Mesodermal cell (in vitro differentiated cells): ENCODE data around the gene HRC.
A peak's percentile ranks its signal among the peaks of the same experiment; 100 is the strongest.

Experiments used
- H3K27ac ChIP-seq: 2 replicates; pipeline ENCODE4 v1.7.0; 2013; ENCODE audit warnings: mild to moderate bottlenecking, low read depth, low read length, moderate library complexity; ENCODE audit not compliant: severe bottlenecking
- H3K36me3 ChIP-seq: 2 replicates; pipeline ENCODE4 v1.7.1; 2013; ENCODE audit warnings: mild to moderate bottlenecking, low read length, moderate library complexity; ENCODE audit not compliant: control insufficient read depth, insufficient read depth
- H3K4me1 ChIP-seq: one replicate; pipeline ENCODE4 v1.7.1; 2013; ENCODE audit warnings: mild to moderate bottlenecking, low read length; ENCODE audit not compliant: insufficient read depth, control insufficient read depth, poor library complexity, severe bottlenecking
- H3K4me3 ChIP-seq: 2 replicates; pipeline ENCODE4 v1.7.0; 2013; ENCODE audit warnings: low read length, control low read depth, mild to moderate bottlenecking; ENCODE audit not compliant: insufficient read depth, poor library complexity, severe bottlenecking; ENCODE audit errors: extremely low read depth
- H3K9me3 ChIP-seq: 2 replicates; pipeline ENCODE4 v1.7.1; 2013; ENCODE audit warnings: mild to moderate bottlenecking, low read length, moderate library complexity; ENCODE audit not compliant: control insufficient read depth
- WGBS, 2 experiments: methylation state at CpG; one replicate each; pipeline ENCODE4 v1.1.5; 2013; ENCODE audit warnings: missing lambda C conversion rate in 2 of 2; ENCODE audit not compliant: insufficient coverage in 2 of 2; 5-methylcytosine and 5-hydroxymethylcytosine counted together

HRC gene

DNA sequence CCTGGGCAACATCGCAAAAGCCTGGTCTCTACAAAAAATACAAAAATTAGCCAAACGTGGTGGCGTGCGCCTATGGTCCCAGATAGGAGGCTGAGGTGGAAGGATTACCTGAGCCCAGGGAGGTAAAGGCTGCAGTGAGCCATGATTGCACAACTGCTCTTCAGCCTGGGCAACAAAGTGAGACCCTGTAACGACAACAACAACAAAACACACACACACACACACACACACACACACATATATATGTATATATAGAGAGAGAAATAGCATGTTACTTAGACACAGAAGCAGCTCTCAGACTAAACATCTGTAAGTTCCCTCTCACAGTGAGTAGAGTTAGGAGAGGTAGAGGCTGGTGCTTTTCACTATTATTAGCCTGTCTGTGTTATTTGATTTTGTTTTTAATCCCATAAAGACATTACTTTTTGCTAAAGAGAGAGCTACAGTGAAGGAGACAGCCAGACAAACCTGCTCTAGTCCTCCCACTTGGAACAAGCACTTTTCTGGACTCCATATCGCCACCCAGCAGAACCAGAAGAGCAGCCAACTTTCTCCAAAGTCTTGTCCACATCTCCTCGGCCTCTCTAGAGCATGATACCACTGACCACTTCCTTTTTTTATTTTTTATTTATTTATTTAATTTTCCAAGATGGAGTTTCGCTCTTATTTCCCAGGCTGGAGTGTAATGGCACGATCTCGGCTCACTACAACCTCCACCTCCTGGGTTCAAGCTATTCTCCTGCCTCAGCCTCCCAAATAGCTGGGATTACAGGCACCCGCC is 43.8 kb downstream of the HRC start:
- Histone ChIP-seq H3K27ac (peak overlapping the region; percentile 1), H3K9me3 (no peaks in the 10 kb centered on the region), H3K36me3 (peaks cover 39% of the 10 kb centered on the region), H3K4me3 (no peak overlapping the region), H3K4me1 (peaks cover 30% of the 10 kb centered on the region)
- WGBS, 2 experiments = 94 to 96% methylated on average over 7 to 9 of the region's 11 CpGs

DNA sequence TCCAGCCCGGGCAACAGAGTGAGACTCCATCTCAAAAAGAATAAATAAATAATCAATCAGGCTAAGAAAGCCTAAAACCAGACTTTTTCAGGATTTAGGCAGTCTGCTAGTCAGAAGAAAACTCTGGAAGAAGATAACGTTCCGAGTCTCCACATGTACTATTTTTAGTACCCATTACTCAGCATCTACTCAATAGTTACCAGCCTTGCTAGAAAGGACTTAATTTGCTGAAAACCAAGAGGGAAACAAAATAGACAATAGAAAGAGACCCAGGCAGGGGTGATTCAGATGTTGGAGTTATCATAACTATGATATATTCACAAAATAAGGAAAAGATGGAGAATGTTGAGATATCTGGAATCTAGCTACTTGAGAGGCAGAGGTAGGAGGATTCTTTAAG is 44.6 kb downstream of the HRC start:
- peak overlapping the region; percentile 1 for H3K27ac ChIP-seq
- H3K36me3 ChIP-seq = peaks cover 44% of the 10 kb centered on the region
- no peak overlapping the region for H3K4me3 ChIP-seq
- no peaks in the 10 kb centered on the region for H3K9me3 ChIP-seq
- peaks cover 30% of the 10 kb centered on the region for H3K4me1 ChIP-seq
- WGBS, 2 experiments = 76% methylated on average over 2 of the region's 3 CpGs; no CpG with 5 or more reads in 1 of the 2 experiments

DNA sequence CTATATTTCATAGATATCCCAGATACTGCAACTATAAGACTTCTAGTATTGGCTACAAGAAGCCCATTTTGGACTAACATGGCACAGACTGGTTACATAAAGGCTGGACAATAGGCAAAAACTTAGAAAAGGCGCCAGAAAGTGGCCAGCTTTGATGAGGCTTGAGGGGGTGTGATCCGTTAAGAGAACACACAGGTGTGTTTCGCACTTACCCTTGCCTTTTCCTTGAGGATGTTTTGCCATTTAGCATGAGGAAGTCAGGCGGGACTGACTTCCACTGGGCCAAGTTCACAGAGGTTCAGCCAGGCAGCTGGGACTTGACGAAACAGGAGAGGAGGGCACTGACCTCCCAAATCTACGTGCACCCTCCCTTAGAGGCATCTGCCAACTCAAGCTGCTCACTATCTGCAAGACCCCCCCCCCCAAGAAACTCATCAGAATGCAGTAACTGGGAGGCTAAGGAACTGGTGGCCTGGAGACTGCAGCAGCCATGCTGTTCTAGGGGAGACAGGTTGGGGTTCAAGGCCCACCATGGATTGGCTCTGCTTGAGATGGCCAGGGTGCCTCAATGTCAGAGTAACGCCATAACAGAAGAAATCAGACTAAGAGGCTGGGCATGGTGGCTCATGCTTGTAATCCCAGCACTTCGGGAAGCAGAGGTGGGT is 45.5 kb downstream of the HRC start:
- 95 to 97% methylated on average over 5 to 7 of the region's 8 CpGs for WGBS, 2 experiments

DNA sequence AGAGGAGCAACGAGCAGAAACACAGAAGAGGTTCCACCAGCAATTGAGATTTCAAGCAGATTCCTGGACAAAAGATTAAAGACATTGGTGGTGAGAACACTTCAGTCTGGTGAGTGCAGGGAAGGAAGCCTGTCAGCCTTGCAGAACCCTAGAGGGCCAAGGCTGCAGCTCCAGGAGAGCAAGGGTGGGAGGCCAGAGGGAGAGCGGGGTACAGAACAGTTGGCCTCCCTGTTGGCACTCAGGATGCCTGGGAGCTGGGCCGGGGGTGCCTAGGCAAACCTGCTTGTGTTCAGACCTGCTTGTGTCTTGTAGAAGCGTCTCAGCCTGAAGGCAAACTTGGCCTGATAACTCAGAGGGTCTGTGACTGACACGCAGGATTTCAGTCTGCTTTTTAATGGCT is 46.1 kb downstream of the HRC start:
- H3K4me1 ChIP-seq = peaks cover 30% of the 10 kb centered on the region
- peaks cover 58% of the 10 kb centered on the region for H3K36me3 ChIP-seq
- peak overlapping the region; percentile 33 for H3K27ac ChIP-seq
- no peak overlapping the region for H3K4me3 ChIP-seq
- no peaks in the 10 kb centered on the region for H3K9me3 ChIP-seq
- 91 to 96% methylated on average over 5 of the region's 5 CpGs for WGBS, 2 experiments

More for the DNA sequence above, 45.5 kb downstream of the HRC start:
- Histone ChIP-seq H3K36me3 (peaks cover 52% of the 10 kb centered on the region), H3K9me3 (no peaks in the 10 kb centered on the region), H3K27ac (peak overlapping the region; percentile 24), H3K4me3 (no peak overlapping the region), H3K4me1 (peaks cover 30% of the 10 kb centered on the region)

DNA sequence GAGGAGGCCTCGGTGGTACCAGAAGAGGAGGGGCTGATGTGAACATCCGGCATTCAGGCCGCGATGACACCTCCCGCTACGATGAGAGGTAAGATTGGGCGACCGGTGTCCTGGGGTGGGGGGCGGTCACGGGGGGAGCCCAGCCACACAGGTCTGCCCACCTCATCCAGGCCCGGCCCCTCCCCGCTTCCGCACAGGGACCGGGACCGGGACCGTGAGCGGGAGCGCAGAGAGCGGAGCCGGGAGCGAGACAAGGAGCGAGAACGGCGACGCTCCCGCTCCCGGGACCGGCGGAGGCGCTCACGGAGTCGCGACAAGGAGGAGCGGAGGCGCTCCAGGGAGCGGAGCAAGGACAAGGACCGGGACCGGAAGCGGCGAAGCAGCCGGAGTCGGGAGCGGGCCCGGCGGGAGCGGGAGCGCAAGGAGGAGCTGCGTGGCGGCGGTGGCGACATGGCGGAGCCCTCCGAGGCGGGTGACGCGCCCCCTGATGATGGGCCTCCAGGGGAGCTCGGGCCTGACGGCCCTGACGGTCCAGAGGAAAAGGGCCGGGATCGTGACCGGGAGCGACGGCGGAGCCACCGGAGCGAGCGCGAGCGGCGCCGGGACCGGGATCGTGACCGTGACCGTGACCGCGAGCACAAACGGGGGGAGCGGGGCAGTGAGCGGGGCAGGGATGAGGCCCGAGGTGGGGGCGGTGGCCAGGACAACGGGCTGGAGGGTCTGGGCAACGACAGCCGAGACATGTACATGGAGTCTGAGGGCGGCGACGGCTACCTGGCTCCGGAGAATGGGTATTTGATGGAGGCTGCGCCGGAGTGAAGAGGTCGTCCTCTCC is 47.4 kb downstream of the HRC start:
- H3K9me3 ChIP-seq = no peaks in the 10 kb centered on the region

DNA sequence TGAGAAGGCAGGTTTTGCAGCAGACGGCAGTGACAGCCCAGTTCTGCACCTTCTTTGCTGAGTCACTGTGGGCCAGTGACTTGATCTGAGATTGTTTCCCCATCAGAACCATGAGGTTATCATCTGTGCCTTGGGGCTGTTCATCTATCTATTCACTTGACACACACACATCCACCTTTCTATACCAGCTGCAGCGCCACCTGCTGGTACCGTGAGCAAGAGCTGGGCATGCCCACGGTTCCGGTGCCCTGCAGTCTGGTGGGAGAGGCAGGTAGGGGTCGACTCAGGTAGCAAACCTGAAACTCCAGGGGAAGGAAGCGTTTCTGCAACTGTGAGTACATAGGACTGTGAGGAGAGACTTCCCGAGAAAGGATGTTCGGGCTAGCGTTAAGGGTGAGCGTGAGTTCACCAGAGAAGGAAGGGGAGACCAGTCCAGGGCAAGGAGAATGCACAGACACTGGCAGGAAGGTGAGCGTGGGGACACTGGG is 48.5 kb downstream of the HRC start:
- H3K4me3 ChIP-seq = no peak overlapping the region
- H3K4me1 ChIP-seq = peaks cover 26% of the 10 kb centered on the region
- H3K9me3 ChIP-seq = no peaks in the 10 kb centered on the region
- H3K27ac ChIP-seq = peak overlapping the region; percentile 23
- H3K36me3 ChIP-seq = peaks cover 79% of the 10 kb centered on the region
- WGBS, 2 experiments = 77 to 84% methylated on average over 11 to 12 of the region's 12 CpGs

More for the DNA sequence above, 47.4 kb downstream of the HRC start:
- Histone ChIP-seq H3K4me1 (peaks cover 26% of the 10 kb centered on the region), H3K36me3 (peaks cover 70% of the 10 kb centered on the region), H3K27ac (no peak overlapping the region), H3K4me3 (no peak overlapping the region)
- 95 to 97% methylated on average over 90 to 91 of the region's 93 CpGs for WGBS, 2 experiments

DNA sequence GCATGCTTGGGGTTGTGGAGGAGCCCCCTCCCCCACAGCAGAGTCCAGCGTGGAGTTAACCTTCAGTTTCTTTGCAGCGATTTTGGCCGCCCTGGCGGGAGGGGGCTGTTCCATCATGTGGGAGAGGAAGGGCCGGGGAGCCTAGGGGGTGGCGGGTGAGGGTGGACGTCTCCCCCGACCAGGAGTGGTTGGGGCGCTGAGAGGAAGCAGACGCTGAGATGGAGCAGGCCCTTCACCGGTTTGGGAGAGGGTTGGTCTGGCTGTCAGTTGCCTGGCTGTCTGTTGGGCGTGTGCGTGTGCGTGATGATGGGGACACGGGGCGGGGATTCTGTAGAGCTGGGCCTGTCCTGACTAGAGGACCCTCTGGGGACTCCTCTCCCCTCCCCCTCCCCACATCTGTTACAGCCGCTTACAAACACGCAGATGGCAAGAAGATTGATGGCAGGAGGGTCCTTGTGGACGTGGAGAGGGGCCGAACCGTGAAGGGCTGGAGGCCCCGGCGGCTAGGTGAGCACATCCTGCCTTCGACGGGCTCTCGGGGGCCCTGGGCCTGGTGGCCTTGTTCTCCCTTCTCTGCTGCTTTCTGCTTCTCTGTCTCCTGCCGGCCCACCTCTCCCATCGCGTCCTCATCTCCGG is 50.8 kb downstream of the HRC start:
- peaks cover 95% of the 10 kb centered on the region for H3K36me3 ChIP-seq
- H3K9me3 ChIP-seq = no peaks in the 10 kb centered on the region
- H3K4me3 ChIP-seq = no peak overlapping the region
- H3K27ac ChIP-seq = peak overlapping the region; percentile 47
- H3K4me1 ChIP-seq = peaks cover 27% of the 10 kb centered on the region
- WGBS, 2 experiments = 97% methylated on average over 23 to 24 of the region's 30 CpGs

DNA sequence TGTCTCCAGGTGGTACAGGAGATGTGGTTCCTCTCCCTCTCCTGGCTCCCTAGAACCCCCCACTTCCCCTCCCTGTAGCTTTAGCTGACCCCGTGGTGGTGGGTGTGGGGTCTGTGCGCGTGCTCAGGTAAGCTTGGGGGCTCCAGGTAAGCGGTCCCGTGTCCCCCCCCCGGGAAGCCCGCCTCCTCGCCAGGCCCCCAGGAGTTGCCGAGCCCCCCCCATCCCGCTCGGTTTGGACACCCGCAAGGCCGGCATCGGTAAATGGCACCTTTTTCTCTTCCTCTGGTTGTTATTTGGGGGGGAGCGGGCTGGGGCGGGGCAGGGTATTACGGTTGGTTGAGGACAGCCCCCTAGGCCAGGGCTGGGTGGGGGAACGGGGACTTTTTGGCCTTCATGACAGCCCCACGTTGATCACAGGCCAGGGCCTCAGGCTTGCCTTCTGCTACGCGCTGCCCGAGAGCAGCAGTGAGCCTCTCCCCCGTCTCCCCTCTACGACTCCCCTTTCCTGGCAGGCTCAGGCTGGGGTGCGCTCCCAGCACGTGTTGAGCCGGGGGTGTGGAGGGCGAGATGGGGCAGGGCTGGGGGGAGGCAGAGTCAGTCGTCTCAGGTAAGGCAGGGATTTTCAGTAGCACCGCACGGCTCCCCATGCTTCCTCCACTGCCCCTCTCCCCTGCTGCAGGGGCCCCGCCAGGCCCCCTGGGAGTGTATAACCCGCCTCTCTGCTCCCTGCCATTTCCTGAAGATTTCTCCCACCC is 51.7 kb downstream of the HRC start:
- H3K4me3 ChIP-seq = no peak overlapping the region

DNA sequence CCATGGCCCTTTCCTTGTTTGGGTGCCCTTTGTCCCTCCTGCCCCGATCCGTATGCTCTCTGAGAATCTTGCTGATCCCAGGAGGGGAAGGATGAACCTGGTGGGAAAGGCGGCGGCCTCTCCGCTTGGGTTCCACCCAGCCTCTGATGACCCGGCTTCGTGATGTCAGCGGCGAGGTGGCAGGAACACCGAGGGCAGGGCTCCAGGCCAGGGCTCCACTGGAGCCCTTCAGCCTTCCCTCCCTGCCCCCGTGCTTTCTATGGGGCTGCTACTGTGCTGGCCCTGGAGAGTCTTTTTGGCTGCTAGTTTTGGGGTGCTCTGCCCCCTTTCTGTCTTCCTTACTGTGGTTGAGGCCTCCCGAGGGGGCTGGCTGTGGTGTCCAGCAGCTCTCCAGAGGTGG is 52.9 kb downstream of the HRC start:
- Histone ChIP-seq H3K36me3 (peaks cover 93% of the 10 kb centered on the region), H3K9me3 (no peaks in the 10 kb centered on the region), H3K4me3 (no peak overlapping the region), H3K4me1 (peaks cover 17% of the 10 kb centered on the region), H3K27ac (peak overlapping the region; percentile 23)
- WGBS, 2 experiments = 97 to 100% methylated on average over 4 to 10 of the region's 12 CpGs

More for the DNA sequence above, 51.7 kb downstream of the HRC start:
- WGBS, 2 experiments = 96 to 97% methylated on average over 11 to 19 of the region's 33 CpGs
- Histone ChIP-seq H3K4me1 (peaks cover 24% of the 10 kb centered on the region), H3K36me3 (peaks cover 95% of the 10 kb centered on the region), H3K27ac (peak overlapping the region; percentile 23), H3K9me3 (no peaks in the 10 kb centered on the region)
